ENCODE measurements around the gene SORBS1.

DNA sequence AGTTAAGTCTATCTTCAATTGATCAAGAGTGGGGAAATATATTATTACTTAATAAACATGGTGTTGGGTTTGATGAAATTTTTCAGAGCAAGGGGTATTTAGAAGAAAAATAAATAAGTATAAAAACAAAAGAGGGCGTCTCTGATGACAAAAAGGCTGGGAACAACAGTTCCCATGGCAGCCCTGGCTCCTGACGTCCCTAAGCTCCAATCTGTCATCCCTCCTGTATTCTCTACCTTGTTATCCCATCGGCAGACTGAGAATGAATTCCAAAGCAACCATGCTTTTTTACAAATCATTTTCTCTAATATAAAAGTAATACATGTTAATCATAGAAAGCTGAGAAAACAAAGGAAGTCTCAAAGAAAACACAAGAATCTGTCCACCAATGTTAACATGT lies 55.5 kb downstream of the SORBS1 start:
- TF ChIP-seq, protein P1, sequence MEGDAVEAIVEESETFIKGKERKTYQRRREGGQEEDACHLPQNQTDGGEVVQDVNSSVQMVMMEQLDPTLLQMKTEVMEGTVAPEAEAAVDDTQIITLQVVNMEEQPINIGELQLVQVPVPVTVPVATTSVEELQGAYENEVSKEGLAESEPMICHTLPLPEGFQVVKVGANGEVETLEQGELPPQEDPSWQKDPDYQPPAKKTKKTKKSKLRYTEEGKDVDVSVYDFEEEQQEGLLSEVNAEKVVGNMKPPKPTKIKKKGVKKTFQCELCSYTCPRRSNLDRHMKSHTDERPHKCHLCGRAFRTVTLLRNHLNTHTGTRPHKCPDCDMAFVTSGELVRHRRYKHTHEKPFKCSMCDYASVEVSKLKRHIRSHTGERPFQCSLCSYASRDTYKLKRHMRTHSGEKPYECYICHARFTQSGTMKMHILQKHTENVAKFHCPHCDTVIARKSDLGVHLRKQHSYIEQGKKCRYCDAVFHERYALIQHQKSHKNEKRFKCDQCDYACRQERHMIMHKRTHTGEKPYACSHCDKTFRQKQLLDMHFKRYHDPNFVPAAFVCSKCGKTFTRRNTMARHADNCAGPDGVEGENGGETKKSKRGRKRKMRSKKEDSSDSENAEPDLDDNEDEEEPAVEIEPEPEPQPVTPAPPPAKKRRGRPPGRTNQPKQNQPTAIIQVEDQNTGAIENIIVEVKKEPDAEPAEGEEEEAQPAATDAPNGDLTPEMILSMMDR (IDR thresholded peaks at IDR 0.05; ENCODE audit: insufficient read depth, low read depth, low read length) = no peak
- no peak for TF ChIP-seq EZH2 (IDR thresholded peaks at IDR 0.05; ENCODE audit: insufficient read depth, low read length)

Measured in astrocyte (in vitro differentiated cells and primary cell).